GM11168 (cell line): ENCODE data around the gene ARHGAP24.

ENCODE experiments used
- in situ Hi-C: fragments of 300-500 bp; cut with MboI; formaldehyde crosslinking; loops from one replicate; pipeline ENCODE4 v1.12.0; 2022; ENCODE audit warnings: low sequenced_read_pairs; ENCODE audit not compliant: unreplicated experiment

Gene ARHGAP24

DNA sequence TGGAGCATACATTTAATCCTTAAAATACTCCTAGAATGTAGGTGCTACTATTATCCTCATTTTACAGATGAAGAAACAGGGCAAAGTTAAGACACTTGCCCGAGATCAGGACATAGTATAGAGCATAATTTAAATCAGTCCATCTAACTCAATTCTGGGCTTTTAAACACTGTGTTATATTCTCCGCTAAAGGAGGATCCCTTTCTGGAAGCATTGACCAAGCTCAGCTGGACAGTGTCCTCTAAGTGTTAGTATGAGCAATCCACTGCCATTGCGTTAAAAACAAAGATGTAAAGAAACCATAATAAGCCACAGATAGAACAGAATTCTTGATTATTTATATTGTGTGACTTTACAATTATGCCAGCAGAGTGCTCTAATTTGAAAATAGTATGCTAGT lies 207.0 kb downstream of the ARHGAP24 start:
- in situ Hi-C loops, result no loop called here

DNA sequence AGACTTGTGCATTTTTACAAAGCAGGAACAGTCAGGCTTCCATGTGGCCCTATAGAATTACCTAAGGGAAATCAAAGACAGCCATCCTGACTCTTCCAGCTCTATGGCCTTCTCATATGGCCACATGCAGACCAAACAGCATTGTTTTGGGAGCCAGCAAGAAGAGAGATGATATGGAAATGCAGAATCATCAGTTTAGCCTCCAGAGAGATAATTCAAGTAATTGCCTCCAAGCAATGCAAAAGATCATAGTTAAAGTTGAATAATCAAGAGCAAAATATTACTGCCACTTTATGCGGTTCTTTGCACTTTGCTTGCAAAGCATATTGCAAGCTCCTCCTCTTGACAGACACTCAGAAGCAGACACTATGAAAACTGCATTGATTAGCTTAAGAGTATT lies 207.4 kb downstream of the ARHGAP24 start:
- in situ Hi-C loops, result no loop called here

DNA sequence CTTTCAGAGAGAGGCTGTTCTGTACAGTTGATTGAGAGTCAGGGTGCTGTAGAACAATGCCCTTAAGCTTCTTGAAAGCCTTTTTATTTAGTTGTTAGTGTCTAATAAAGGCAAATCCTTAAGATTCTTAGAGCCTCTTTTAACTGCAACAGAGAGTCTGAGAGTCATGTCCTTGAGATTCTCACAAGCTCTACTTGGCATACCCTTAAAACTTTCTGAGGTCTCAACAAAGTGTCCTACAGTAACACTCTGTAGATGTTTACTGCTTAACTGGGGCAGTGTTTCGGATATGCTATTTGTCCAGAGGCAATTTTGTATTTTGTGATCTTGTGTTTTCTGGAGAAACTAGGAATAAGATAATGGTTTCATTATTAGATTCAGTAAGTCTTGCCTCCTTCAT lies 209.7 kb downstream of the ARHGAP24 start:
- in situ Hi-C loops, result no loop called here

DNA sequence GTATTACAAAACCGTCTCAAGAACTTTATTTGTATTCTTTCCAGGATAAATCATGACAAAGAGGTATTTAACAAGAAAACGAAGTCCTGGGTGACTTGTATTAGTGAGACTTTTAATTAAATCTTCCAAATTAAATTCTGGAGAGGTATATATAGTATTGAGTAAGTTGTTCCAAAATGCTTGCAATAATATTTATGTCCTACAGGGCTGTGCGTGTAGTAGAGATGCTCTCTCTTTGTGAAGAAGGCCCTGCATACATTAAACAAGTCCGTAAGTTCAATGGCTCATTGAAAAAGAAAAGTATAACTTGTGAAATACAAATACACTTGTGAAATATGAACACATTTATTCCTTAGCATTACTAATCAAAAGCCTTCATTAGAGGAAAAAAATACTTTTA lies 211.4 kb downstream of the ARHGAP24 start:
- in situ Hi-C loops, result no loop called here

DNA sequence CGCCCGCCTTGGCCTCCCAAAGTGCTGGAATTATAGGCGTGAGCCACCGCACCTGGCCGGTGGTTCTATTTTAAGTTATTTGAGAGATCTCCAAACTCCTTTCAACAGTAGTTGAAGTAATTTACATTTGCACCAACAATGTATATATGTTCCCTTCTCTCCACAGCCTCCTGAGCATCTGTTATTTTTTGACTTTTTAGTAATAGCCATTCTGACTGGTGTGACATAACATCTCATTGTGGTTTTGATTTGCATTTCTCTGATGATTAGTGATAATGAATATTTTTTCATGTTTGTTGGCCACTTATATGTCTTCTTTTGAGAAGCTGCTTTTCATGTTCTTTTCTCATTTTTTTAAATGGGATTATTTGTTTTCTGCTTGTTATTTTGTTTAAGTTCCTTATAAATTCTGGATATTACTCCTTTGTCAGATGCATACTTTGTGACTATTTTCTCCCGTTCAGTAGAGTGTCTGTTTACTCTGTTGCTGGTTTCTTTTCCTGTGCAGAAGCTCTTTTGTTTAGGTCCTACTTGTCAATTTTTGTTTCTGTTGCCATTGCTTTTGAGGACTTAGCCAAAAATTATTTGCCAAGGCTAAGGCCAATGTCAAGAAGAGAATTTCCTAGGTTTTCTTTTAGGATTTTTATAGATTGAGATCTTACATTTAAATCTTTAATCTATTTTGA lies 213.2 kb downstream of the ARHGAP24 start:
- in situ Hi-C loops, result no loop called here

DNA sequence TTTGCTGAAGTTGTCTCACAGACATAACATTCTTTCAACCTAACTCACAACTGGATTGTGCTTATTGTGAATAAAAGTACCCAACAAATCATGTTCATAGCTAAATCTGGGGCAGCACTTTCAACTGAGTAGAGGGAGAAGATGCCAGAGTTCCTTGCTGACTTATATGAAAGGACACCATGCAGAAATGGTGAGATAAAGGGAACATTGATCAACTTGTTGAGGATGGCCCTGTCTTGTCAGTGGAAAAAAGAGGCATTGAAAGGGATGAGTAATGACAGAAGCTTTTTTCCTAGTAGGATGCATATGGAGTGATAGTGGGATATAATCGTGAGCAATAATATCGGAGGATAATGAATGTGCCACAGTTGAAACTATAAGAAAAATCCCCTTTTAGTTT lies 221.7 kb downstream of the ARHGAP24 start:
- in situ Hi-C loops, result no loop called here

DNA sequence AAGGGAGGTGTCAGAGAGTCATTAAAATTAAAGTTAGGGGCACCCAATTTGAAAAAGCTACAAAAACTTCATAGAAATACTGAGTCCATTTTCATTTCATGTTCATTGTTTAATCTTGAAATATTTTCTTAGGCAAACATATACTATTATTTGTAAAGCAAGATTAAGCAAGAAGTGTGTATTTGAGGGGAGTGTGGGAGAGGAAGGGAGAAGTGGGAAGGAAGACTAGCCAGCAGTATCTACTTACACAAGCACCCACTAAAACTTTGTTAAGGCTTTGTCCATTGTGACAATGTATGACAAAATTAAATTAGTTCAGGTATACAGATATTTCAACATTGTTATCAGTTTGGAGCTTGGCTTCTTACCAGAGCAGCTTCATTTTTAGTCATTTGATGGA lies 222.9 kb downstream of the ARHGAP24 start:
- in situ Hi-C loops, result no loop called here

DNA sequence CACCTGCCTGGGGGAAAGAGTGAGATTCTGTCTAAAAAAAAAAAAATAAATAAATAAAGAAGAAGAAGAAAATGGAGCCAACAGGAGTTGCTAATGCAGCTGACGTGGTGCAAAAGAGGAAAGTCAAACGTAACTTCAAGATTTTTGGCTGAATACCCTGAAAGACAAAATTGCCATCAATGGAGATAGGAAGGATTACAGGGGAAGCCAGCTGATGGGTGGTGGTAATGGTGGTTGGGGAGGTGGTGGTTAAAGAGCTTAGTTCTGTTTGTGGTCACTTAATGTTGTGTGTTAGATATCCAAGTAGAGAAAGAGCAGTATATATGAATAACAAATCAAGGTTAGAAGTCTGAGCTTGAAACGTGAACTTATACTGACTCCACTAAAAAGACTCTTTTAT lies 225.4 kb downstream of the ARHGAP24 start:
- in situ Hi-C loops, result no loop called here

DNA sequence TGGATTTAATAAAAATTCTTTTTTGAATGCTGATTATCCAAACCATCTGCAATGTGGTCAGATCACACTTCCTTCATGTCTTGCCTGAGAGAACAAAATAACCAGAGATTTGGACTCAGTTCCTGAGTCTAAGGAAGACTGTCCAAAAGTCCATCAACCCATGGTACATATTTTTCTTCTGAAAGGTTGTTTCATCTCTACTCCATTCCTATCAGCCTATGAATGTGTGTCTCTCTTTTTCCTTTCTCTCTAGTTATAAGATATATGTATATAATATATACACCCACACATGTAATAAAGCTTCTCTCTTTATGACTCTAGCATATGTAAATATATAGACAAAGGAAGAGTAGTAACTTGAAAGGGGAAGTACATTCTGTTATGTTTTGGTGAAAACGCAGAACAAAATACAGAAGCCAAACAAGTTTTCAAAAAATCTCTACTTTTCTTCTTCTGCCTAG lies 226.9 kb downstream of the ARHGAP24 start:
- in situ Hi-C loops, result no loop called here

DNA sequence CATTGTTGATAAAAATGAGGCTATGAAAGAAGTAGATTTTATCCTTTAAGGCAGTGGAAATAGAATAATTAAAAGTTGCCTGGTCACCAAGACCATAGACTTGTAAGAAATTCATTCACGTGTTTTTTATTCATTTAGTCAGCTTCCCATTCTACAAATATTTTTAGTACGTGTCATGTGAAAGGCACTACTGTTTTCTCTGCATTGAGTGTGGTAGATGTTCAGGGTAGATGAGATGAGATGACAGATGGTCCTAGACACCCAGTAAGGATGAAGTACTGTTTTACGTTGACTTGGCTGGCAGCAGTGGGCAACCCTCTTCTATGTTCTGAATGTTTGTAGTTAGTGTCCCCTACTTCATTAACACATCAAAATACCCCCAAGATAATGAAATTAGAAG lies 228.1 kb downstream of the ARHGAP24 start:
- in situ Hi-C loops, result no loop called here

DNA sequence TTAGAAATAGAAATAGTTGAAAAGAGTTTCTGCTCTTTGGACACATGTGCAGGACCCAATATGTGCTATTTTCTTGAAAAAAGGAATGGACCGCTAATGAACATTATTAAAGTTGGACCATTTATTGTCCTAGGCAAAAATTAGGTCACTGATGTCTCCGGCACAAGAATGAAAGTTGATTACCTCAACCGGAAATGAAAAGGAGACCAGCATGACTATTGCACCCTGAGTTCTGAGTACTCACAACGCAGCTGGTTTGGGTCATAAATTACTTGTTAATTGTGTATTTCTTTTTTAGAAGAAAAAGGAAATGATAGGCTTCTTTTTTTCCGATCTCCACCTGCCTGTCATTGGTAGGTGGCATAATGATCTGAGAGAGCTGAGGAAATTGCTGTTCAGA lies 232.7 kb downstream of the ARHGAP24 start:
- in situ Hi-C loops, result no loop called here

DNA sequence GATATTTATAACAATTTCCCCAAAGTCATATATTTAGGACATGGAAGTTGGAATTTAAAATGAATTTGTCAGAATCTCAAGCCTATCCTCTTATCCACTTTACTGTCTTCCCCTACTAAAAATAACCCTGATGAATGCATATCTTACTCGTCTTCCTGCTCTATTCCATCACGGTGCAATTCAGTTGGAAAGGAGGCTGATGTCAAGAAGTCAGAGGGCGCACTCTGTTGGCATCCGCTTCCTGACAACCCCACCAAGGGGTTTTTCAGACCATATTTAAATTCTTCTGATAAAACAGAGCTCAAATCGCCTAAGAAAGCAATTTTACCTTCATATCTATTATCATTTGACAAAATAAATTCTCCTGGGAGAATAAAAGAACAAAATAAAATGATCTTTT lies 233.5 kb downstream of the ARHGAP24 start:
- in situ Hi-C loops, result no loop called here

DNA sequence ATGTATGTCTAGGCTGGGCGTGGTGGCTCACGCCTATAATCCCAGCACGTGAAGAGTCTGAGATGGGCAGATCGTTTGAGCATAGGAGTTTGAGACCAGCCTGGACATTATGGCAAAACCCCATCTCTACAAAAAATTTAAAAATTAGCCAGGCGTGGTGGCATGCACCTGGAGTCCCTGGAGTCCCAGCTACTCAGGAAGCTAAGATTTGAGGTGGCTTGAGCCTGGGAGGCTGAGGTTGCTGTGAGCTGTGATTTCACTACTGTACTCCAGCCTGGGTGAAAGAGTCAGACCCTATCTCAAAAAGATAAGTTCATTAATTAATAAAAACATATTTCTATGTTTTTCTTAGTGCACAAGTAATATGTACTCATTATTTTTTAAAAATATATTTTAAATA lies 238.1 kb downstream of the ARHGAP24 start:
- in situ Hi-C loops, result no loop called here

DNA sequence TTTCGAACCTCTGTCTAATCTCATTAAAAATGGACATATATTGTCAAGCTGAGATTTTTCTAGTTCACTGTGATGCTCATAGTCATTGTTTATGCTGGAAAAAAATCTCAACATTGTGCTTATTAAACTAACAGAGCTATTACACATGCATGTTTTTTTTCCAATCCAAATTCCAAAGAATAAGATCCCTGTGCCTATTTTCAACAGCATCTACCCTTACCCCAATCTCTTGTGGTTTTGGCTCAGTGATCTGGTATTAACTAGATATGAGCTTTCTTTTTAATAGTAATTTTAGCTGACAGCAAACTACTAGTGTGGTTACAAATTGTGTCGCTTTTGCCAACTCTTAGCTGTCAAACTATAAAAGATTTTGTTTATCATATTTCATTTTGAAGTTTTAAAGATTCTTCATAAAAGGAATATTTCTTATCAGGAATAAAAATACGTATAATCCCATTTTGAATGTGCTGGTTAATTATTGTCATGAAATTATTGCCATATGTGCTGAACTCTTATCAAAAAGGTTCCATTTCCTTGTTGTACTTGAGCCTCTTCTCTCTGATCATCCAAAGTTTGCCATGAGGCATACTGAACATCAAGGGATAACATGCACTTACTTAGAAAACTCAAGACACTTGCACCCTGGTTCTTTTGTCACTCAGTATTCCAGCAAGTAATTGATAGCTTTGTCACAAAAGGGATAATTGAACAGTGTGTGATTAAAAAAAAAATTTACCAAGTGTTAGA lies 241.2 kb downstream of the ARHGAP24 start:
- in situ Hi-C loops, result no loop called here

DNA sequence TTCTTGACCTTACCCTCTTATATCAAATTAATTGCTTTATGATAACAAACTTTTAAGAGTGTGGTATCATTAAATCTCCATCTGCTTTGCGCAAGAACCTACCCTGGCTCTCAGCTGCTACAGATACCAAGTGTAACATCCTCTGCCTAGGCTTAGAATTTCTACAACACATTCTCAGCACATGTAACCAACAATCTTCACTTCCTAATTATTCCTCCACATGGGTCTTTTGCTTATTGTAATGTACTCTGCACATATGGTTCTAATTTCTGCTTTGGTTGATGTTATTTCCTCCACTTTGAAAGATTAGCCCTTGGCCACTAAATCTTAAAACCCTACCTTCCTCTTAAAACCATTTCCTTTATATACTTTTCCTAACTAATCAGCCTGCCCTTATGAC lies 242.4 kb downstream of the ARHGAP24 start:
- in situ Hi-C loops, result no loop called here

DNA sequence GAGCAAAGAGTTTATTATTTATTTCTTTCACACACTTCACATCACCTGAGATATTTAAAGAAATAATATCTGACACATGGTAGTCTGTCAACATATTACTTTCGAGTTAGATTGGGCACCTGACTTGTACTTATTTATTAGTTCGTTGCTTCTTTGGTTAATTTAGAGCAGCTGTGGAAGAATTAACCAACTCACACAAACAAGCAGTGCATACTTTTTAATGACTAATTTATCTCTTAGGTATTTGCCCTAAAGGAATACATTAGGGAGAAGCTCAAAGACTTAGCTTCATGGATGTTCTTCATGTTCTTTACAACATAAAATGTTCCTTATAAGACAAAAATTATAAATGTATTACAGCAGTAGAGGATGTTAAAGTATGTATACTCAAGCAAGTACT lies 242.9 kb downstream of the ARHGAP24 start:
- in situ Hi-C loops, result no loop called here

DNA sequence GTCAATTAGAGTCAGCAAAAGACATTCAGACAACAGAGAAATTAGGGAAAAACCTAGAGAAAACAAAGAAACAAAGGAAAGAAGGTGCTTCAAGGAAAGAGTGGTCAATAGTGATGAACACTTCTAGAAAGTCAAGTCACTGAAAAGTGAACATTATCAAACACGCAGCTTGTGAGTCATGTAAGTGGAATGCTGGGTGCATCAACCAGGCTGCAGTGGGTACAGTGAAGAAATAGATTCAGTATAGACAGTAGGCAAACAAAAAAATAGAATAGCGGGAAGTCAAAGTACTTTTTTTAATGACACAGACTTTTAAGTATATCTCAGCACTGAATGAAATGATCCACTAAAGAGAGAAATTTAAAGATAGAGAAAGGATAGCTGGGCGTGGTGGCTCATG lies 245.8 kb downstream of the ARHGAP24 start:
- in situ Hi-C loops, result no loop called here

DNA sequence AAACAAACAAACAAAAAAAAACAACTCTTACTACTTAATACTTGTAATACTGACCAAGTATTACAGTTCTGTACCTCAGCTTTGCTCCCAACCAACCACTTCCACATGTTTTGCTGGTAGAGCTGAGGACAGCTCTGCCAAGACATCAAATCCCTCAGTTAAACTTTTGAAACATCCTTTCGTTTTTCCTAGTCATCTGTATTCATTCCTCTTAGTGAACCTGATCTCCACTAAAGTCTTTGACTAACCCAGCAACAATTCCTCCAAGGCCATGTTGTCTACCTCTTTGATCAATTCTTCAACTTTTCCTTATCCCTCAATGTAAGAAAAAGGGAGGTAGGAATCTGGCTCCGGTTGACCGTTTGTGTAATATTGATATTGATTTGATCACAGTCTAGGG lies 247.5 kb downstream of the ARHGAP24 start:
- in situ Hi-C loops, result no loop called here

DNA sequence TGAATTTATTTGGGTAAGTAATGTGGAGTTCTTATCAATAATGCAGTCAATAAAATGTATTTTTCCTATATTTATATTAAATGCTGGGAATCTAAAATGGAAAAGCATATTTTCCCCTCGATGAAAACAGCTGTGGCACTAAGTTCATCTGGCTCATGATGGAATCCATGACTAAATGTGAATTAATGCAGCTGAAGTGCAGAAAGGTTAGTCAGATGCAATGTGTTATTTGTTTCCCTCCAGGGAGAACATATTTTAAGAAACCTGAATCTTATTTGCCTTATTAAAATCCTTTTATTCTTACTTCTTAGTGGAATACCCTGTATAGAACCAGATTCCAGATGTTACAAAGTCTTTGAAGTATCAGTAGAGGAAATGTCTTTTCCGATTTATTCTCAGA lies 247.9 kb downstream of the ARHGAP24 start:
- in situ Hi-C loops, result no loop called here

DNA sequence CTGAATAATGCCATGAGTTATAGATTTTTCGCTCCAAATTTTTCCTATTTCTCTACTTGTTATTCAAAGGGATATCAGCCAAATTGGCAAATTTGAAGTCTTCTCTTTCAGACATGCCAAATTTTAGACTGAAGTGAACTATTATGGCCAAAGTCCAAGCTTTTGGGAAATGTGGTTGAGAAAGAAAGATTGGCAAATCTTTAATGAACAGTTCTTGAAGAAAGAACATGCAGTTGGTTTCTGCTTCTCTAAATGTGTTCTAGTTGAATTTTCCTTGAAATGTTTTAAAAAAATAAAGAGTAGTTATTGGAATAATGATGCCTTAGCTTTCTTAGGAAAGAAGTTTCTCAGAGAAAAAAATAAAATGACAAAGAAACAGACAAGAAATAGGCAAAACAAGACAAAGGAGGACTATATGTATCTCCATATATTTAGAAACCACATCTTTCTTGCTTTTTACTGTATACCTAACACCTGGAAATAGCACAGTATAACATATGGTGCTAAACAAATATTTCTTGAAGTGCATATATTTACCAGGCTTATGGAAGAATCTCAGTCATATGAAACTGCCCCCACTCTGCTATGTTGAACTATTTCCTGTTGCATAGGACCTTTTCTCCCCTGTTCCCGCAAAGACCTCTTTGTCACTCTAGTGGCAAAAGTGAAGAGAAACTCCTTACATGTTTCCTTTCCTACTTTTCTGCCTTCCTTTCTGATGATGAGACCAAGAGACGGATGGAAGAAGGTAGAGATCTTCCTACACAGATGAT lies 250.0 kb downstream of the ARHGAP24 start:
- in situ Hi-C loops, result loop anchor here (25.0 kb wide), 1 partner anchor 588 kb away; no protein-coding TSS in a partner anchor

DNA sequence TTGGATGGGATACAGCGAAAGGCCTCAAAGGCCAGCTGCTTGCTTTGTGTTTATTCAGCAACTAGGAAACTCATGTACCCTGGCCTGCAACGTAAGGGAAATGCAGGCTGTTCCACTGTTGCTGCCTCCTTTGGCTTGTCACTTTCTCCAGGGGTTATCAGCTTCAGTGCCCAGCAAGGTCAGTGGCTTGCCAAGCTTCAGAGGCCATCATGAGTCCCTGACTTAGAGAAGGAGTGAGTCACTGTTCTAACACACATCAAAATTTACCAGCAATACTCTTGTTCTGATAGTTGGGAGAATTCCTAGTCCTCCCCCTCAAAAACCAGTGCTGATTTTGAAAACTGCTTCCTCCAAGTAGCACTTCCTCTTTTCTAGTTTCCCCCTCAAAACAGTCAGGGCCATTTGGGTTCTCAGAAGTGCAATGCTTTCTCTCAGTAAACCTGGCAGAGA lies 250.8 kb downstream of the ARHGAP24 start:
- in situ Hi-C loops, result loop anchor here (25.0 kb wide), 1 partner anchor 588 kb away; no protein-coding TSS in a partner anchor
